ENCODE data around the gene TIMP1.
"Not testable (repeated sequence)": the region's sequence is repeated elsewhere in the genome, so short reads cannot be mapped to it uniquely, and the experiment has no call there.

Gene TIMP1

GRCh38 chrX:47597222-47597621, 15.0 kb downstream of the TIMP1 start:
- no peak for TF ChIP-seq CTCF (IDR thresholded peaks at IDR 0.05; ENCODE audit: insufficient read depth, low read depth, low read length, missing control alignments)
- DNase-seq (ENCODE audit: low read depth), result no peak
- H3K4me3 ChIP-seq (ENCODE audit: low read length), result no peak overlapping the region

- H3K4me3 ChIP-seq (ENCODE audit: low read length), result not testable (repeated sequence)
These were observed 20.9 kb downstream of the TIMP1 start for GRCh38 chrX:47603125-47603524.

GRCh38 chrX:47605024-47605423, 22.8 kb downstream of the TIMP1 start:
- H3K4me3 ChIP-seq (ENCODE audit: low read length), result no peak overlapping the region
- no peak for TF ChIP-seq CTCF (IDR thresholded peaks at IDR 0.05; ENCODE audit: insufficient read depth, low read depth, low read length, missing control alignments)
- no peak for DNase-seq (ENCODE audit: low read depth)

More at GRCh38 chrX:47603125-47603524, 20.9 kb downstream of the TIMP1 start:
- not testable (repeated sequence) for DNase-seq (ENCODE audit: low read depth)

GRCh38 chrX:47607091-47607490, 24.9 kb downstream of the TIMP1 start:
- no peak for TF ChIP-seq CTCF (IDR thresholded peaks at IDR 0.05; ENCODE audit: insufficient read depth, low read depth, low read length, missing control alignments)
- DNase-seq (ENCODE audit: low read depth), result no peak
- no peak overlapping the region for H3K4me3 ChIP-seq (ENCODE audit: low read length)

- DNase-seq (ENCODE audit: low read depth), result no peak
- no peak for TF ChIP-seq CTCF (IDR thresholded peaks at IDR 0.05; ENCODE audit: insufficient read depth, low read depth, low read length, missing control alignments)
- no peak overlapping the region for H3K4me3 ChIP-seq (ENCODE audit: low read length)
These were observed 26.0 kb downstream of the TIMP1 start for GRCh38 chrX:47608130-47608810.

GRCh38 chrX:47610511-47610910, 28.3 kb downstream of the TIMP1 start:
- no peak for DNase-seq (ENCODE audit: low read depth)
- no peak for TF ChIP-seq CTCF (IDR thresholded peaks at IDR 0.05; ENCODE audit: insufficient read depth, low read depth, low read length, missing control alignments)
- no peak overlapping the region for H3K4me3 ChIP-seq (ENCODE audit: low read length)

- TF ChIP-seq CTCF (IDR thresholded peaks at IDR 0.05; ENCODE audit: insufficient read depth, low read depth, low read length, missing control alignments), result no peak
- no peak overlapping the region for H3K4me3 ChIP-seq (ENCODE audit: low read length)
- DNase-seq (ENCODE audit: low read depth), result no peak
These were observed 29.3 kb downstream of the TIMP1 start for GRCh38 chrX:47611489-47611888.

Data from epithelial cell of esophagus (primary cell).